K562 (cell line): Measurements from ENCODE around the gene AP2A2. TPM values are rescaled to one million over a fixed set of nuclear protein-coding genes. Genes with fewer than 3 reads are reported as not detected.

Experiments used
- ARHGAP35 ChIP-seq: fragments of 450-650 bp; IDR thresholded peaks from 2 replicates; pipeline ENCODE4 v1.6.1; 2018; ENCODE audit not compliant: partially characterized antibody
- CBFB ChIP-seq: sonication (generic); formaldehyde crosslinking; IDR thresholded peaks from 2 replicates; pipeline ENCODE4 v1.4.0; 2020; ENCODE audit warnings: mild to moderate bottlenecking, missing genetic modification reagents
- GTF2E2 ChIP-seq: fragments of 200-800 bp; sonication (Bioruptor generic); IDR thresholded peaks from 2 replicates; pipeline ENCODE4 v1.6.1; 2016; ENCODE audit warnings: missing genetic modification characterization, missing compliant biosample characterization
- MGA ChIP-seq: fragments of 450-650 bp; IDR thresholded peaks from 2 replicates; pipeline ENCODE4 v1.6.1; 2016; ENCODE audit warnings: mild to moderate bottlenecking, moderate library complexity
- MYC ChIP-seq, 2 experiments: fragments of 250-450 bp in 1 of 2; sonication (Bioruptor Pico) in 1 of 2; IDR thresholded peaks; 2 replicates each; pipeline versions ENCODE4 v1.5.1 to v1.6.1; 2012 to 2021; ENCODE audit warnings: low read depth in 2 of 2, borderline replicate concordance in 1 of 2, improper control_type of control experiment in 1 of 2, low read length in 1 of 2, mild to moderate bottlenecking in 1 of 2, moderate library complexity in 1 of 2
- SFPQ ChIP-seq: fragments of 200-400 bp; formaldehyde crosslinking; IDR thresholded peaks from 2 replicates; pipeline ENCODE4 v1.6.1; 2017; ENCODE audit warnings: mild to moderate bottlenecking, low read depth, low read length, moderate library complexity
- SP2 ChIP-seq: IDR thresholded peaks from 2 replicates; pipeline ENCODE4 v1.6.1; 2011; ENCODE audit warnings: mild to moderate bottlenecking, low read depth, low read length, moderate library complexity; ENCODE audit not compliant: poor library complexity, severe bottlenecking; ENCODE audit errors: extremely low read depth
- TBL1XR1 ChIP-seq, 2 experiments: IDR thresholded peaks; 2 replicates each; pipeline ENCODE4 v1.6.1; 2012; ENCODE audit warnings: improper control_type of control experiment in 2 of 2, low read length in 2 of 2, mild to moderate bottlenecking in 1 of 2
- TBP ChIP-seq: optimal IDR thresholded peaks from 2 replicates; pipeline ENCODE3; 2011; ENCODE audit warnings: low read depth, low read length, improper control_type of control experiment
- TCF7 ChIP-seq: sonication (generic); IDR thresholded peaks from 2 replicates; pipeline ENCODE4 v1.6.1; 2016; ENCODE audit warnings: antibody characterized with exemption, borderline replicate concordance
- ZNF143 ChIP-seq: sonication (generic); formaldehyde crosslinking; IDR thresholded peaks from 2 replicates; pipeline ENCODE4 v1.9.0; 2022; ENCODE audit warnings: mild to moderate bottlenecking, missing genetic modification reagents
- ZNF561 ChIP-seq: fragments of 450-650 bp; formaldehyde crosslinking; conservative IDR thresholded peaks from 2 replicates; pipeline ENCODE4 v1.4.0; 2020; ENCODE audit warnings: mild to moderate bottlenecking, moderate library complexity
- polyA plus RNA-seq, 8 experiments: library from polyadenylated mRNA; depleted of rRNA in 4 of 8; stranded (reverse) in 5 of 8; unstranded in 3 of 8; fragments of >200 nt; fragmentation: Nextera tagmentation in 2 of 8; fragmentation: Illumina TruSeq in 1 of 8; extraction: Ambion mirVana in 2 of 8; extraction: Trizol in 1 of 8; gene quantifications; 2 replicates each; pipeline versions ENCODE4 v1.2.1 to v1.2.3, GENCODE V29; 2011 to 2014; ENCODE audit warnings: inconsistent platforms in 1 of 8, missing spikeins in 1 of 8
- total RNA-seq, 7 experiments: library from RNA; depleted of rRNA in 6 of 7; stranded (reverse); fragments of >200 nt in 6 of 7; fragmentation: Illumina TruSeq in 2 of 7; extraction: Trizol in 2 of 7; gene quantifications; 2 replicates each; pipeline versions ENCODE4 v1.2.1 to v1.2.3, GENCODE V29; 2011 to 2021; ENCODE audit warnings: low replicate concordance in 1 of 7

The AP2A2 gene
- total and polyA plus RNA-seq, 9 of the 15 experiments (the other 6 are each of a cell fraction or from before 2014, with no cell fraction given), result 0.69 to 41.7 (median 15.2) TPM

DNA sequence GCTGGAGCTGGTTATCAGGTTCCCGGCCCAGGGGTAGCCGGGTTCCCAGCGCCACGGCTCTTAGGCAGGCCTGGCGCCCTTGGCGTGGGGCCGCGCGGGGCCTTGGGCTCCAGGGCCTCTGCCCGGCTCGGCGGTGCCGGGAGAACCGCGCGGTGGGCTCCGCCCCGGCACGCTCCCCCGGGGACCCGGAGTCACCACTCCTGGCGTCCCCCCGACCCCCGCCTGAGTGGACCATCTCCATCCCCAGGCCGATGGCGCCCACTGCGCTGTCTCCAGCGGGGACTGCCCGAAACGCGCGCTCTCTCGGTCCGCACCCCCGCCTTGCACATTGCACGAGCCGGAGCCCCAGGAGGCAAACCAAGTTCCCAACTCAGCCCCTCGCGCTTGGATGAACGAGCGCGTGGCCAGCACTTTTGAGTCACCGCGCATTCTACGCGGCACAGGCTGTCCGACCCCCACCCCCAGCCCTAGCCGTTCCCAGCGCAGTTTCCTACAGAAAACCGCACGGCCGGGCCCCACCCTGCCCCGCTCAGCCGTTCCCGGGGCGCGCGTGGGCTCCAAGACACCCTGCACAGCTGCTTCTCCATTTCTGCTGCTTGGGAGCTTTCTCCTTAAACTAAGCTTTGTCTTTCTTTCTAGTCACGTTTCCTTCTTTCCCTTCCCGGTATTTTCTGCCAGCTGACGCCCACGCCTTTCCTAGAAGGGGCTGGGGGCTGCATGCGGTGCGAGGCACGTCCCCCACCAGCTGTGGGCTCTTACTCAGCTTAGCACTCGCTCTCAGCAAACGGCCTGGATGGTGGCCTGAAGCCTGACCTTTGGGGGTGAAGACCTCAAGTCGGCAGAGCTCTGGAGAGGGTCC lies 14.4 kb upstream of the AP2A2 start (continued):
- TF ChIP-seq MGA (peak; percentile 94), CBFB (CRISPR knock-in tag) (peak; percentile 53; the same call in 1 of the 2 replicates), ZNF143 (CRISPR knock-in tag) (no peak; the same call in 1 of the 2 replicates), ARHGAP35 (no peak), TCF7 (0 out of 2 replicates have a peak, but pooled peaks have one; percentile 13), ZNF561 (CRISPR knock-in tag) (0 out of 2 replicates have a peak, but pooled peaks have one; percentile 10), SFPQ (no peak), GTF2E2 (tag) (peak; percentile 81), TBP (peak; percentile 33), SP2 (no peak), TBL1XR1 (IDR thresholded peaks at IDR 0.05; ENCODE audit: low read length in 2 of 2) (no peak), MYC (IDR thresholded peaks at IDR 0.05; ENCODE audit: low read depth, low read length) (0 out of 2 replicates have a peak, but pooled peaks have one; percentile 31), MYC (CRISPR knock-in tag; IDR thresholded peaks at IDR 0.05; ENCODE audit: borderline replicate concordance, low read depth) (peak; percentile 68; the same call in 1 of the 2 replicates)
